Osteoblast (primary cell): ENCODE measurements around the gene TEX52. TPM values are rescaled to one million over a fixed set of nuclear protein-coding genes. Genes with fewer than 3 reads are reported as not detected.

Source experiments
- DNase-seq: peaks from one replicate; pipeline ENCODE4 v3.0.0; 2011; ENCODE audit warnings: low spot score, mixed read lengths; ENCODE audit not compliant: insufficient read length; ENCODE audit errors: missing footprints
- H2AFZ ChIP-seq: 2 replicates; pipeline ENCODE4 v1.6.0; 2011; ENCODE audit warnings: mild to moderate bottlenecking, low read length
- H3K27ac ChIP-seq: 2 replicates; pipeline ENCODE4 v1.5.1; 2011; ENCODE audit warnings: mild to moderate bottlenecking, low read depth, low read length, moderate library complexity
- H3K27me3 ChIP-seq: 2 replicates; pipeline ENCODE4 v1.6.0; 2012; ENCODE audit warnings: mild to moderate bottlenecking, control low read depth, inconsistent platforms, low read length, moderate library complexity; ENCODE audit not compliant: insufficient read depth
- H3K36me3 ChIP-seq: 2 replicates; pipeline ENCODE4 v1.5.1; 2011; ENCODE audit warnings: mild to moderate bottlenecking, low read length, control low read depth, moderate library complexity; ENCODE audit not compliant: insufficient read depth
- H3K4me1 ChIP-seq: 2 replicates; pipeline ENCODE4 v1.5.1; 2011; ENCODE audit warnings: mild to moderate bottlenecking, low read length, control low read depth, moderate library complexity; ENCODE audit not compliant: insufficient read depth
- H3K4me2 ChIP-seq: 2 replicates; pipeline ENCODE4 v1.6.0; 2011; ENCODE audit warnings: mild to moderate bottlenecking, low read length; ENCODE audit not compliant: insufficient read depth
- H3K4me3 ChIP-seq: fragments of 200-600 bp; sonication (generic); 3 replicates; pipeline ENCODE4 v1.5.1; 2012; ENCODE audit warnings: mild to moderate bottlenecking, low read length, inconsistent platforms; ENCODE audit not compliant: insufficient read depth
- H3K79me2 ChIP-seq: 2 replicates; pipeline ENCODE4 v1.6.0; 2012; ENCODE audit warnings: mild to moderate bottlenecking, low read length, control low read depth, inconsistent platforms; ENCODE audit not compliant: insufficient read depth
- H3K9me3 ChIP-seq: 2 replicates; pipeline ENCODE4 v1.5.1; 2011; ENCODE audit warnings: low read depth, low read length, control low read depth
- H4K20me1 ChIP-seq: 2 replicates; pipeline ENCODE4 v1.6.0; 2012; ENCODE audit warnings: mild to moderate bottlenecking, low read length, control low read depth; ENCODE audit not compliant: insufficient read depth
- CTCF ChIP-seq: IDR thresholded peaks from 2 replicates; pipeline ENCODE4 v1.5.1; 2011; ENCODE audit warnings: mild to moderate bottlenecking, low read depth, low read length, moderate library complexity; ENCODE audit errors: extremely low read depth
- total RNA-seq: library from RNA; depleted of rRNA; stranded (reverse); fragments of >200 nt; gene quantifications from 2 replicates; pipeline ENCODE4 v1.2.3, GENCODE V29; 2012

TEX52 gene
- total RNA-seq, 1 donor, result not detected

GRCh38 chr12:2886768-2887450 is 30.1 kb upstream of the TEX52 start:
- Histone ChIP-seq H3K36me3 (peaks cover 26% of the 10 kb centered on the region), H3K79me2 (peaks cover 38% of the 10 kb centered on the region), H2AFZ (no peak overlapping the region), H3K4me3 (no peak overlapping the region), H3K27me3 (no peaks in the 10 kb centered on the region), H3K9me3 (no peaks in the 10 kb centered on the region), H3K27ac (no peak overlapping the region), H3K4me1 (peaks cover 8% of the 10 kb centered on the region), H4K20me1 (peaks cover 4% of the 10 kb centered on the region), H3K4me2 (no peak overlapping the region)
- no peak for DNase-seq
- no peak for TF ChIP-seq CTCF

- TF ChIP-seq CTCF, result no peak
- H3K36me3 ChIP-seq, result peaks cover 26% of the 10 kb centered on the region
- H3K79me2 ChIP-seq, result peaks cover 47% of the 10 kb centered on the region
These were observed 28.0 kb upstream of the TEX52 start for GRCh38 chr12:2884810-2885209.

GRCh38 chr12:2879853-2880252 is 23.0 kb upstream of the TEX52 start:
- no peaks in the 10 kb centered on the region for H3K36me3 ChIP-seq
- no peaks in the 10 kb centered on the region for H3K9me3 ChIP-seq
- H3K4me1 ChIP-seq, result peaks cover 15% of the 10 kb centered on the region
- no peak overlapping the region for H3K4me2 ChIP-seq
- H3K4me3 ChIP-seq, result no peak overlapping the region
- H3K79me2 ChIP-seq, result peaks cover 84% of the 10 kb centered on the region
- no peak overlapping the region for H2AFZ ChIP-seq
- H3K27ac ChIP-seq, result no peak overlapping the region
- H3K27me3 ChIP-seq, result no peaks in the 10 kb centered on the region
- peaks cover 5% of the 10 kb centered on the region for H4K20me1 ChIP-seq
- DNase-seq, result no peak
- no peak for TF ChIP-seq CTCF

More at GRCh38 chr12:2884810-2885209, 28.0 kb upstream of the TEX52 start:
- Histone ChIP-seq H3K4me3 (no peak overlapping the region), H3K9me3 (no peaks in the 10 kb centered on the region), H3K4me1 (no peaks in the 10 kb centered on the region), H3K27ac (no peak overlapping the region), H3K27me3 (no peaks in the 10 kb centered on the region), H3K4me2 (no peak overlapping the region), H4K20me1 (peaks cover 5% of the 10 kb centered on the region), H2AFZ (no peak overlapping the region)
- DNase-seq, result peak; percentile 38

- H3K36me3 ChIP-seq, result no peaks in the 10 kb centered on the region
- no peaks in the 10 kb centered on the region for H3K9me3 ChIP-seq
- peaks cover 84% of the 10 kb centered on the region for H3K79me2 ChIP-seq
- peak; percentile 81 for DNase-seq
- peak overlapping the region; percentile 86 for H3K4me2 ChIP-seq
- H3K27me3 ChIP-seq, result no peaks in the 10 kb centered on the region
- peak overlapping the region; percentile 98 for H3K27ac ChIP-seq
- peak overlapping the region; percentile 94 for H3K4me3 ChIP-seq
- peaks cover 5% of the 10 kb centered on the region for H4K20me1 ChIP-seq
- peaks cover 15% of the 10 kb centered on the region for H3K4me1 ChIP-seq
- TF ChIP-seq CTCF, result no peak
- H2AFZ ChIP-seq, result peak overlapping the region; percentile 99
These were observed 21.3 kb upstream of the TEX52 start for GRCh38 chr12:2877953-2878732.
